Erythroblast (primary cell): Measurements from ENCODE around the gene TMC7.

Source experiments
- GATA1 ChIP-seq: IDR thresholded peaks from 2 replicates; pipeline ENCODE4 v1.6.1; 2011; ENCODE audit warnings: low read depth, mild to moderate bottlenecking, control low read depth, low read length, moderate library complexity
- POLR2A ChIP-seq: IDR thresholded peaks from 2 replicates; pipeline ENCODE4 v1.6.1; 2011; ENCODE audit warnings: mild to moderate bottlenecking, low read length

- TF ChIP-seq POLR2A = no peak
- no peak for TF ChIP-seq GATA1
Observed at GRCh38 chr16:19098173-19098572, 114.4 kb downstream of the TMC7 start.
